ENCODE results near the gene SEPTIN12. TPM values are rescaled to one million over a fixed set of nuclear protein-coding genes. Genes with fewer than 3 reads are reported as not detected.

SEPTIN12 gene
- total RNA-seq, 1 donor from 2014 or later: not detected

DNA sequence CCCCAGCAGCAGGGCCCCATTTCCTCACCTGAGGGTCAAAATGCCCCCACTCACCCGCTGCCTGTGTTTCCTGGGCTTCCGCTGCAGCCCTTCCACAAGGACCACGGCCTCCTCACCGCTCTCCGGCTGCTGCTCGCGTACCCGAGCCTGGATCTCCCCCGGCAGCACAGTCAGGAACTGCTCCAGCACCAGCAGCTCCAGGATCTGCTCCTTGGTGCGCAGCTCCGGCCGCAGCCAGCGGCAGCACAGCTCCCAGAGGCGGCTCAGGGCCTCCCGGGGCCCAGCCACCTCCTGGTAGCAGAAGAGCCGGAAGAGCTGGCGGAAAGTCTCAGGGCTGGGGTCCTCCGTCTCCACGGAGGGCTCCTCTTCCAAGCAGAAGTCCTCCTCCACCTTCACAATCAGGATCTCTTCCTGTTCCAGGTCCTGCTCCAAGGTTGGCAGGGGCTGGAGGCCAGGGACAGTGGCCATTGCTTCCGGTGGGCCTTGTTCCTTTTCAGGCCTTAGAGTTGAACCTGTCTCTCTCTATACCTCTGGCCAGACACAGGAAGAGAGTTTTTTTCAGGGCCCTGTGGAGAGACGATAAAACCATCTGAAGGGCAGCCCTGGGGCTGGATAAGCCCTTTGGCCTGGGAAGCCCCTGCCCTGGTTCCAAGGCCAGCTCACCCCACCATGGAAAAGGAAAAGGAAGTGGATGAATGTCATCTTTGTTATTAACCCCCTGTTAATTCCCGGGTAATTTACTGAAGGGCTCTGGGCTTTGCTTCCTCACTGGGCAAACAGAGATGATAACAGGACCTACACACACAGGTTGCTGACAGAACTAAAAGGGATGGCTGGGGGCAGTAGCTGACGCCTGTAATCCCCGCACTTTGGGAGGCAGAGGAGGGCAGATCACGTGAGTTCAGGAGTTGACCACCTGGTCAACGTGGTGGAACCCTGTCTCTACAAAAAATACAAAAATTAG is 22.4 kb downstream of the SEPTIN12 start:
- no peak for ATAC-seq
- DNase-seq: no peak
- intact Hi-C loops (cut with micrococcal nuclease): no loop called here

DNA sequence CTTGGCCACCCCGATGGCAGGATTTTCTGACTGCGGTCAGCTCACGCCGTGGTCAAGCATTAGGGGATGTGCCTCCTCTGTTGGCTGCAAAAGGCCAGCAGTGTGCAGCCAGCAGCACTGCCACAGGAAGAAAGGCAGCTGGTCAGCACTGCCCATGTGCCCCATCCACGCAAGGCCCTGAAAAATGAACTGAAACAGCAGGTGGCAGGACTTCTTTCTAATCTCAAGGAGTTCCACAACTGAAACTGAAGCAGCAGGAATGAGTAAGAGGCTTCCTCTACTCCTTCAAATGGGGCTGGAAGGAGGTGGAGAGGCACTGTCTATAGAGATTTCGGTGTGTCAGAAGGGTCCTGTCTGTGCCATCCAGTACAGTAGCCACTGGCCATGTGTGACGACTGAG is 24.4 kb downstream of the SEPTIN12 start:
- DNase-seq (no peak), ATAC-seq (no peak)
- intact Hi-C loops (cut with micrococcal nuclease): no loop called here

DNA sequence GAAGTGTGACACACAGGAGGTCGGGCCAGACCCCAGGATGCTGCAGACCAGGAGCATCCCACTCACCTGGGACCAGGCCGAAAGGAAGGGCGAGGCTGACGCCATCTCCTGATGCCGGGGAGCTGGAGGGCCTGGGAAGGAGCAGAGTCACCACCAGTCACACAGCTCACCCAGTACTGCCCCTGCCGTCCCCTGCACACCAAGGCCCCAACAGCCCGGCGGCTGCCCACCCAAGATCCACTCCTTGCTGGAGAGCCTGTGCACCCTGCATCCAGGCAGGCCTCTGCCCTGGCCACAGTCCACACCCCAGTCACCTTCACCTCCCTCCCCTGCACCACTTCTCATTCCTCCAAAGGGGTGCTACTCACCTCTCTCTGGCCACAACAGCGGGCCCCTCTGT is 25.9 kb downstream of the SEPTIN12 start:
- ATAC-seq: no peak
- DNase-seq: no peak
- intact Hi-C loops (cut with micrococcal nuclease): no loop called here

GRCh38 chr16:4760221-4760910 is 27.8 kb downstream of the SEPTIN12 start:
- no peak for DNase-seq
- ATAC-seq: no peak
- intact Hi-C loops (cut with micrococcal nuclease): no loop called here

GRCh38 chr16:4755687-4756086 is 32.5 kb downstream of the SEPTIN12 start:
- DNase-seq (no peak), ATAC-seq (no peak)
- intact Hi-C loops (cut with micrococcal nuclease): no loop called here

- intact Hi-C loops (cut with micrococcal nuclease): no loop called here
- ATAC-seq (no peak), DNase-seq (no peak)
Observed at GRCh38 chr16:4754865-4755264, 33.3 kb downstream of the SEPTIN12 start.

DNA sequence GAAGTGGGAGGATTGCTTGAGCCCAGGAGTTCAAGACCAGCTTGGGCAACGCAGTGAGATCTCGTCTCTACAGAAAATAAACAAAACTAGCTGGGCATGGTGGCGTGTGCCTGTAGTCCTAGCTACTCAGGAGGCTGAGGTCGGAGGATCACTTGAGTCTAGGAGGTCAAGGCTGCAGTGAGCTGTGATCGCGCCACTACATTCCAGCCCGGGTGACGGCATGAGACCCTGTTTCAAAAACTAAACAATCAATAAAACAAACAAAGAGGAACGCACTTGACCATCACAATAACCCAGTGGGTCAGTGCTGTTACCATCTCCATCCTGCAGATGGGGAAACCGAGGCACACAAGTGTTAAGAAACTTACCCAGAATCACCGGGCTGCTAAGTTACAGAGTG is 34.9 kb downstream of the SEPTIN12 start:
- intact Hi-C loops (cut with micrococcal nuclease): no loop called here
- ATAC-seq (no peak), DNase-seq (no peak)

DNA sequence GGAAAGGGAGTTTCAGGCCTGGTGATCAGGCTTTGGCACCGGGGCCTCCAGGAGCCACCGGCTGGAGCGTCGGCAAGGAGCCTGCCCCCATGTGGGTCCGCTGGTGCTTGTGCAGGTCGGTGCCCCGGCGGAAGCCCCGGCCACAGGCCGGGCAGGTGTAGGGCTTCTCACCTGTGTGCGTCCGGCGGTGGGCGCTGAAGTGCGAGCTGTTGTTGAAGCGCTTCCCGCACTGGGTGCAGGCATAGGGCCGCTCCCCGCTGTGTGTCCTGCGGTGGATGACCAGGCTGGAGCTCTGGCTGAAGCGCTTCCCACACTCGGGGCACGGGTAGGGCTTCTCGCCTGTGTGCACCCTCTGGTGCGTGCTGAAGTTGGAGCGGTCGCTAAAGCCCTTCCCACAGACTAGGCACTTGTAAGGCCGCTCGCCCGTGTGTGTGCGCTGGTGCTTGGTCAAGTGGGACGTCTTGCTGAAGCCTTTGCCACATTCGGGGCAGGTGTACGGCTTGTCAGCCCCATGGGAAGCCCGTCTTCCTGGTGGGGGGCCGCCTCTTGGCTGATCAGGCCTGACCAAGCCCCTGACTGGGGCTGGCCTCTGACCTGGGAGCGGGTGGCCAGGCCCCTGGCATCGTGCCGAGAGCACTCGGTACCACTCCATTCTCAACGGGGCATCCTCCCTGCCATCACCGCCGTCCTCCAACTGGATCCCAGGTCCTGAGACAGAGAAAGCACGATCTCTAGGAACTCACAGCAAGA is 35.6 kb downstream of the SEPTIN12 start:
- no peak for ATAC-seq
- intact Hi-C loops (cut with micrococcal nuclease): no loop called here
- no peak for DNase-seq

DNA sequence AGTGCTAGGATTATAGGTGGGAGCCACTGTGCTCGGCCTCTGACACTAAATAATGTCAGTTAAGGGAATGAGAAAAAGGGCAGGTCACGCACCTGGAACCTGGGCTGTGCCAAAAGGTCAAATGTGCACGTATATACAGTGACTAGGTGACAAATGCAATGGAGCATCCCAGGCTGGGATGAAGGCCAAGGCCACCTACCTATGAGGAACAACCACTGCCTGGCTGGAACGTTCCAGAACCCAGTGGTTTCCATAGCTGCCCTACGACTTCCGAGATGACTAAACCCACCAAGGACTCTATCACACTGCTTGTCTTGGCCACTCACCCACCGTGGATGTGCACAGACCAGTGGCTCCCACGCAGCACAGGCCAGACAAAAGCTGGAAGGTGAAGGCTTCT is 37.2 kb downstream of the SEPTIN12 start:
- DNase-seq: no peak
- no peak for ATAC-seq
- intact Hi-C loops (cut with micrococcal nuclease): no loop called here

- DNase-seq (no peak), ATAC-seq (no peak)
- intact Hi-C loops (cut with micrococcal nuclease): no loop called here
Observed at GRCh38 chr16:4749700-4750257, 38.4 kb downstream of the SEPTIN12 start.

GRCh38 chr16:4748682-4749411 is 39.3 kb downstream of the SEPTIN12 start:
- intact Hi-C loops (cut with micrococcal nuclease): no loop called here
- DNase-seq (no peak), ATAC-seq (no peak)

- DNase-seq: no peak
- intact Hi-C loops (cut with micrococcal nuclease): no loop called here
Observed at GRCh38 chr16:4747906-4748681, 40.1 kb downstream of the SEPTIN12 start.

DNA sequence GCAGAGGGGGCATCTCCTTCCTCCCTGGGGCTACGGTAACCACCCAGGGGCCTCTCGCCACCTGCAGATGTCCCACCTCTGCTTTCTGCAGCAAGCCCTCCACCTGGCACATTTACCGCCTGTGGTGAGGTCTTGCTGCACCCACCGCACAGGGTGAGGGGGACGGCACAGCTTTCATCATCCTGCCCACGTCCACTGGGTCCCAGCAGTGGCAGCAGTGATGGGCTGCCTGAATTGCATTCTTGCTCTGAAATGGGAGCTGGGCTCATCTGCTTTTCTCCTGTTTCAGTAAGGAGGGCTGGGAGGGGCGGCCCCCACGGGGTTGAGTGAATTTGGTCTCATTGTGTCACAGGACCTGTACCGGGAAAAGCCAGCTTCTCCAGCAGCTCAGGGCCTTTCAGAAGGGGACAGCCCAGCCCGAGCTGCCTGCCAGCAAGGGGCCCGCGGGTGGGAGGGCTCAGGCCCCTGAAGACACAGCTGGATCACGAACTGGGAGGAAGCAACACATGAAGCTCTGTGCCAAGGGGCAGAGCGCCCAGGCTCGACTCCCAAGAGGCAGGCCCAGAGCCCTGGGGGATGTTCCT is 41.1 kb downstream of the SEPTIN12 start:
- intact Hi-C loops (cut with micrococcal nuclease): no loop called here
- DNase-seq (no peak), ATAC-seq (peak; percentile 13)

More at GRCh38 chr16:4747906-4748681, 40.1 kb downstream of the SEPTIN12 start:
- no peak for ATAC-seq

GRCh38 chr16:4746215-4746614 is 41.9 kb downstream of the SEPTIN12 start:
- DNase-seq (no peak), ATAC-seq (no peak)
- intact Hi-C loops (cut with micrococcal nuclease): no loop called here

DNA sequence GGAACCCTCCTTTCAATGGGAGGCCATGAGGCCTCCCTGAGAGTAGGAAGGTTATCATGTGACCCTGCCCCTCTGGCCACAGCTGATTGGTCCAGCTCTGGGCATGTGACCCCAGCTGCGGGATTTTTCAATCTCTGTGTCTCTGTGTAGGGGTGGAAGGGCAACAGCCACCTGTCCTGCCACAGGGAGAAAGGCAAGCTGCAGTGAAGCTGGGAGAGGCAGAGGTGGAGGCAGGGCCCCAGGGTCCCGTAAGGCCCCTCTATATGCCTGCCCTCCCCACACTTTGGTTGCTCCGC is 42.9 kb downstream of the SEPTIN12 start:
- ATAC-seq (no peak), DNase-seq (no peak)
- intact Hi-C loops (cut with micrococcal nuclease): no loop called here

DNA sequence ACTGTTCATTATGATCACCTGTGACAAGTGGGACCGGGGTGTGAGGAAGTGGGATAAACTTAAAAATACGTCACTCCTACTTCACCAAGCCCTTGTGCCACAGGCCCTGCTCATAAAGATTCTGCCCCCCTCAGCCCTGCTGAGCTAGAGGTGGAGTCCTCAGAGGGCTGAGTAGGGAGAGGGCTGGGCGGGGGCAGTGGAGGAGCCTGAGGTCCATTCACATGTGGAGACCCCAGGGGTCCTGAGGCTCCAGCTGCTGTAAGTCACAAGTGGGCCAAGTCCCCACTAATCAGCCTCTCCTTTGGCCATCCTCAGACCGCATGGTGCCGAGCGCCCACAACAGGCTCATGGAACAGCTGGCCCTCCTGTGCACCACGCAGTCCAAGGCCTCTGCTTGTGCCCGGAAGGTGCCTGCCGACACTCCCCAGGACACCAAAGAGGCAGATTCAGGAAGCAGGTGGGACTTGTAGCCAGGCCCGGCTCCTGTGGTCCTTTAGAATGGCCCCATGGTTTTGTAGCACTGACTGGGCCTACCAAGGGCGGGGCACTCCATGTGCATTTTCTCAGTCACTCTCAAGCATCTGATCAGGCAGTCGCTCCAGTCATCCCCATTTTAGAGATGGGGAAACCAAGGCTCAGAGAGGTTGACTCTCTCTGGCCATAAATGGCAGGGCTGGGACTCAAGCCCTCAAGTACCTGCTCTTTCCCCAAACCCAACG is 43.4 kb downstream of the SEPTIN12 start:
- intact Hi-C loops (cut with micrococcal nuclease): no loop called here
- no peak for ATAC-seq
- DNase-seq: no peak

DNA sequence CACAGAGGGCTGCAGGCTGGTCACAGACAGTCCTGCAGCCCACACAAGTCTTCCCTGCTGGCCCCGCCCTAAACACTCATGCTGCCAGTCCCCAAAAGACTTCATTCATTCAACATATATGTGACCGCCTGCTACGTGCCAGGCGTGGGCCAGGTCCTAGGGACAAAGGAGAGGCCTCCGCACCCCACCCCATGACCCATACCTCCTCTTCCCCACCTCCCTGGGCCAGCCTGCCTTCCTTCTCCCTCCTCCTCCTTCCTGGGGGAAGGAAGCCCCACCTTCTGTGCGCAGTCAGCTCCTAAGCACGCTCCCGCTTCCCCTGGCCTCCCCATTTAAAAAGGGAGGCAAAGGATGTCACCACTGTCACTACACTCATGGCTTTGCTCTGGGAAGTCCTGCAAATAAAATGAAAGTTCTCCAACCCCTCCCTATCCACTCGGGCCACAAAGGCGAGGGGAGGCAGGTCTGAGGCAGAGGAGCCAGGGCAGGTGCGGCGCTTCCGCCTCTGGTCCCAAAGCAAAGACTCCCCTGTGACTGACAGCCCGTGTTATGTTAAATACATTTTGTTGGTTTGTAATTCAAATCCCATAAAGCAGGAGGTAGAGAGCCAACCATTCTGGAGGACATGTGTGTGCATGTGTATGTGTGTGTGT is 44.8 kb downstream of the SEPTIN12 start:
- intact Hi-C loops (cut with micrococcal nuclease): no loop called here
- DNase-seq (no peak), ATAC-seq (no peak)

All from left ventricle myocardium superior (tissue), 1 donor.